Measurements from ENCODE around the gene KRTAP10-6.
"Not testable (repeated sequence)": the region's sequence is repeated elsewhere in the genome, so short reads cannot be mapped to it uniquely, and the experiment has no call there.

KRTAP10-6 gene

DNA sequence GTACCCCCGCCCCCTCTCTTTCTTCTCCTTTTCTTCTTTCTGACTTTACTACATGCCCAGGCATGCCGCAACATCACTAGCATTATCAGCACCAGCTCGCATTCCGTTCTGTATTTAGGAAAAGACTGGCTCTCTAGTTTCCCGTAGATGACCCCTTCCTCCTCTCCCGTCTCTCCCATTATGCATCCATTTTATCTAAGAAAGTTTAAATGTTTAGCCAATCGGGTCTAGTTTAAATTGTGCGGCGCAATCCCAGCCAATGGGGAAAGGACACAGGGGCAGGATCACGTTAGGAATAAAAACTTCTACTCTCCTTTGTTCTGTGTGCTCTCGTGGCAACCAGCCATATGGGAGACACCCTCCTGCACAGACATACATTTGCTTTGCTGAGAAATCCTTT, 5.8 kb upstream of the KRTAP10-6 start:
- no peak for DNase-seq

- DNase-seq, result no peak
Measured at GRCh38 chr21:44596068-44596725, 3.9 kb upstream of the KRTAP10-6 start.

GRCh38 chr21:44595524-44595923, 3.2 kb upstream of the KRTAP10-6 start:
- no peak for DNase-seq

DNA sequence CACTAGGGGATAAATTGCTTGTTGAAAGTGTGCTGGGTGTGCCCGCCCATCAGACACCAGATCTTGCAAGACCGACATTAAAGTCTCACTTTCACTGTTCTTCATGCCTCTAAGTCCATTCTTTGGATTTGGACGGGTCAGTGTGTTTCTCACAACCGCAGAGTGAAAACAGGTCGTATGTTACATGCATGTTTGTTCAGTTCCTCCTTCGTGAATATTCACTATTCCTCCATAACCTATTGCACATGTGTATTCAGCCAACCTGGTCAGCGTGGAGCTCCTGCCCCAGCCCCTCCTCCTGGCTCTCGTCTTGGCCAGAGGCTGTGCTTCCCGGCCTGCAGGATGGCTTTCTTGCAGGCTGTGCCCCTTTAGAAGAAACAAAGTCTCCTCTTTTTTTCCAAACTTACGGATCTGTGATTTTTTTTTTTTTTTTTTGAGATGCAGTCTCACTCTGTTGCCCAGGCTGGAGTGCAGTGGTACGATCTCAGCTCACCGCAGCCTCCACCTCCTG, 2.2 kb upstream of the KRTAP10-6 start:
- DNase-seq, result no peak

DNA sequence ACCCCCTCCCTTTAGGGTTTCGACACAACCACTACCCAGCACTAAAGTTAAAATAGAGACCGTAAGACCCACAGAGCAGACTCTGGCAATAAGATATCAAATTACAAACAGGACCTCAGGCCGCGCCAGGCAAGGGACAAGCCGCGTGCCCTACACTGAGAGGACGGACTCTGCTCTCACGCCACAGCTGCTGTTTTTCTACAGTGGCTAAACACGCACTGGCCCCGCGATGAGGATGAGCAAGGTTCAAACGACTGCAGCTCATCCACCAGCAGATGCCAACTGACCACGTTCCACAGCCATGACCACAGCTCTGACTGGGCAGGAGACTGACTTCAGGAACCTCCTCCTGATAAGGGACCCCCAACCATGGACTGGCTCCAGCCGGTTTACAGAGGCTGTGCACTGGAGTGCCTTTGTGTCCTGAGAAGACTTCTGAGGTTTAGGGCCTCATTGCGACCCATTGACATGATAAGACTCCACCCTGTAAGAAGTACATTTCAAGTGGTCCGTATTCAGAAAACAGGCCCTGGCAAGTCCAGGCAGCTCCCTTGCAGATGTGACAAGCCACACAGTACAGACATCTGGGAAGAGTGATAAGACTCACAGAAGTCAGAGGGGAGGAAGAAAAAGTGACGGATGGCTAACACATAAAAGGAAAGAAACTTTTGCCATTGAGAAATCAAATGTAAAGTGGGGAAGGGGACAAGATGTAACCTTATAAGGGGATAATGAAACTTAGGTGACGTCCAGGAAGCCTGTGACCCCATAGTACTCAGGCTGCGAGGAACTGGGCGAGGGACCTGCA, 1.5 kb upstream of the KRTAP10-6 start:
- DNase-seq, result peak; percentile 36

- DNase-seq, result not testable (repeated sequence)
Measured at GRCh38 chr21:44591801-44592130, 539 bp downstream of the KRTAP10-6 start.

- DNase-seq, result not testable (repeated sequence)
Measured at GRCh38 chr21:44590897-44591800, 1.2 kb downstream of the KRTAP10-6 start.

- DNase-seq, result no peak
Measured at GRCh38 chr21:44590311-44590721, 2.0 kb downstream of the KRTAP10-6 start.

GRCh38 chr21:44589586-44590305, 2.6 kb downstream of the KRTAP10-6 start:
- no peak for DNase-seq

DNA sequence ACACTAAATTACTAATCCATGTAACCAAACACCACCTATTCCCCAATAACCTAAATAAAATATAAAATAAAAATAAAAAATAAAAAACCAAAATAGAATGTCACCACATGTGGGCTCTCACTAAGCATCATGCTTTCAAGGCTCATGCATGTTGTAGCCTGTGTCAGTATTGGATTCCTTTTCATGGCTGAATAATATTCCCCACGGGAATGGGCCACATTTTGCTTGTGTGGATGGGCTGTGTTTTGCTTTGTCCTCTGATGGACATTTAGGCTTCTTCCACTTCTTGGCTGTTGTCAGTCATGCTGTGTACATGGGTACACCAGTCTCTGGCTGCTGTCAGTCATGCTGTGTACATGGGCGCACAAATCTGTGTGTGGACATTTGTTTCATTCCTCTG, 3.2 kb downstream of the KRTAP10-6 start:
- DNase-seq, result no peak

DNA sequence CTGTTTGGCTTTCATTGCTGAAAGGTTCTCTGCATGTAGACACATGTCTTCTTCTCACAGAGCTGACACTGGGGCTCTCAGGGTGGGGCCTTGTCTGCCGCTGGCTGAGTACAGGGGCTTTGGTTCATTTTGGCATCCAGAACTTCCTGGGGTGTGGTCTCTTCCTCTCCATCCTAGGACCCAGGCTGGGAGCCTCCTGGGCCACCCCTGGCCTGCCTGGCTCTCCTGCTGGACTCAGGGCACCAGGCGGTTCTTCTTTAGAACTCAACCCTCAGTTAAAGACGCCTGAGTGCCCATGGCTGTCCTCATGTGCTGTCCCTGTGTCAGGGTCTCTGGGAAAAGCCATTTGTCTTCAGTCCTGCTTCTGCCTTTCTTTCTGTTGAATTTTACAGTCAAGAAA, 6.4 kb downstream of the KRTAP10-6 start:
- DNase-seq, result no peak

DNA sequence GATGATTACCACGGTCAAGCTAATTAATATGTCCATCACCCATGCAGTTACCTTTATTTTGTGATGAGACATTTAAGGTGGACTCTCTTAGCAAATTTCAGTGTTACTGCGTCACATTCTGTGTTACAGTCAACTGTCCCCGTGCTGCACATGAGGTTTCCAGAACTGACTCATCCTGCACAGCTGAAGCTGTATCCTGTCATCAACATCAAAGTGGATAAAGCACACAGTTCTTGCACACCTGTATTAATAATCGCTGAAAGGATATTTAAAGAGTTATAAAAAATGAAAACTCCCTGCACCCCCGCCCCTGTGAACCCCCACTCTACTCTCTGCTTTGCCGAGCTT, 8.5 kb downstream of the KRTAP10-6 start:
- DNase-seq, result no peak

DNA sequence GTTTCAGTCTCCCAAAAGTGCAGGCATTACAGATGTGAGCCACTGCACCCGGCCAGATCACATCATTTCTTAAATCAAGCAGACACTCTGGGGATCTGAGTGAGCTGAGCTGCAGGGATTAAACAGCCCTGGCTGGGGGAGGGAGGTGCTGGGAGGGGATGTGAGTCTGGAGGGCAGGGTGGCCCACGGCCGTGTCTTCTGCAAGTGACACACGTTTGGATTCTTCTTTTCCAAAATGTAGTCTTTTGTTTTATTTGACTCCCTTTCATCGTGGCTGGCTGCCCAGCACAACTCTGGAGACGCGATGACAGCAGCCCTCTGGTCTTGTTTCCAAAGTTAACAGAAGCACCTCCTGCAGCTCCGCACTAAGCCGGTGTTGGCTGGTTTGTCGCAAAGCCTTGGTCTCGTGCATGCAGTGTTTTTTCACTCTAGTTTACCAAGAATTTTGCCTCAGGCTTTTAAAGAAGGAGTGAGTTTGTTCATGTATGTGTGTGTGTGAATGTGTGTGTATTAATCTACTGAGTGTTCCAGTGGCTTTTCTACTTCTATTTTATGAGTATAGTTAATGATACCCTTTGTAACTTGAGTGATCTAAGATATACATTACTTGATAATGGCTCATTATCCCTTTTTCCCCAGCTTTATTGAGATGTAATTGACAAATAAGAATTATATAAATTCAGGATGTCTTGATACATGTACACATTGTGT, 9.1 kb downstream of the KRTAP10-6 start:
- peak; percentile 44 for DNase-seq

DNA sequence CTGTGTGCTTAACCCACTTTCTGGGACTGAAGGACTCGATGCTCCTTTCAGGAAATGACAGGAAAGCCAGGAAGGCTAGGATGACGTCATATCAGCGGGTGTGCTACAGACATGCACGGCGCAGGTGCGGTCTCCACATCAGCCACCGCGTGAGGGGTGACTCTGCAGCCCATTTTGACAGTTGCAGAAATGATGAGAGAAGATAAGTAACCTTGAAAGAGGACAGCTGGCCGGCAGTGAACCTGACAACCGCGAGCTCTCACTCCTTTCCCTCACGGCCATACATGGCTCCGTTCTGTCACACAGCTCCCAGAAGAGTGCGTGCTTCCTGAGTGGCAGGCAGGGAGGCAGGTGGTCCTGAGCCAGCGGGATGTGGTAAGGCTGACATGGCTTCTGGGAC, 10.2 kb downstream of the KRTAP10-6 start:
- no peak for DNase-seq

- no peak for DNase-seq
Measured at GRCh38 chr21:44581158-44581557, 11.1 kb downstream of the KRTAP10-6 start.

- DNase-seq, result not testable (repeated sequence)
Measured at GRCh38 chr21:44580231-44580821, 12.0 kb downstream of the KRTAP10-6 start, which contains the start of gene KRTAP10-5. Gene KRTAP10-5 (minus strand): TSS chr21:44580604. CDS start chr21:44580578, 26 bp downstream.

DNA sequence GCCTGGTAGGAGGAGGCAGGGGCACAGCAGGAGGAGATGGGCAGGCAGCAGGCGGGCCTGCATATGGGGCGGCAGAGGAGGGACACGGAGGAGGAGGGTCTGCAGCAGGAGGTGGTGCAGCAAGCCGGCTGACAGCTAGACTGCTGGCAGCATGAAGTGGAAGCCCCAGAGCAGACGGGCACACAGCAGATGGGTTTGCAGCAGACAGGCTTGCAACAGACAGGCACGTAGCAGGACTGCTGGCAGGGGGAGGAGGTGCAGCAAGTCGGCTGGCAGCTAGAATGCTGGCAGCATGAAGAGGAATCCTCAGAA, 12.5 kb downstream of the KRTAP10-6 start:
- no peak for DNase-seq

DNA sequence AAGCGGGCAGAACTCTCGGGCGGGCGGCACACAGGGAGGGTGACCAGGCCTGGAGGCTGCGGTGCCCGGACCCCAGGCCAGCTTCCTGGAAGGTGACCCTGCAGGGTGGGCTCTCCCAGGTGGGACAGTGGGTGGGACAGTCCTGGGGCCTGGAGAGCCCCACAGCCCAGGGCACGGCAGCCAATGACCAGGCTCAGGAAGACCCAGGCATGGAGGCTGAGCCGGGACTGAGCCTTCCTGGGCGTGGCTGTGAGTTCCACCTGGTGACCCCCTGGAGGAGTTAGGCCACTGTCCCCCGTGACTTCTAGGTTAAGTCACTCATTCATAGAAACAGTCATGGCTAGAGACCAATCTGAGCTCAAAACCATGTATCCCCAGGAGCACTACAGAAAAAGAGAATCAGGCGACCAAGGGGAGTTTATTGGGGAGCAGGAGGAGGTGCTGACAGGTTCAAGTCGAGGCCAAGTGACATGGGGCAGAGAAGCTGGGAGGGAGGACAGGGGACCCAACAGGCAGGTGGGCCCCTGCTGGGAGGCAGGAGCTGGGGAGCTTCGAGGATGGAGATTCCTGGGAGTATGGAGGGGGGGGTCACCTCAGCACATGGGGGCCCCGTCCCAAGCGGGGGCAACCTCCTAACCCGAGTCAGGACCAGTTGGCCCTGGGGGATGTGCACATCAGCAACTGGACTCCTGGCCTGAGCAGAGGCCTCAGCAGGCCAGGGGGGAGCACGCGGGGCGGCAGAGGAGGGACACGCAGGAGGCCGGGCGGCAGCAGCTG, 13.1 kb downstream of the KRTAP10-6 start:
- DNase-seq, result no peak

DNA sequence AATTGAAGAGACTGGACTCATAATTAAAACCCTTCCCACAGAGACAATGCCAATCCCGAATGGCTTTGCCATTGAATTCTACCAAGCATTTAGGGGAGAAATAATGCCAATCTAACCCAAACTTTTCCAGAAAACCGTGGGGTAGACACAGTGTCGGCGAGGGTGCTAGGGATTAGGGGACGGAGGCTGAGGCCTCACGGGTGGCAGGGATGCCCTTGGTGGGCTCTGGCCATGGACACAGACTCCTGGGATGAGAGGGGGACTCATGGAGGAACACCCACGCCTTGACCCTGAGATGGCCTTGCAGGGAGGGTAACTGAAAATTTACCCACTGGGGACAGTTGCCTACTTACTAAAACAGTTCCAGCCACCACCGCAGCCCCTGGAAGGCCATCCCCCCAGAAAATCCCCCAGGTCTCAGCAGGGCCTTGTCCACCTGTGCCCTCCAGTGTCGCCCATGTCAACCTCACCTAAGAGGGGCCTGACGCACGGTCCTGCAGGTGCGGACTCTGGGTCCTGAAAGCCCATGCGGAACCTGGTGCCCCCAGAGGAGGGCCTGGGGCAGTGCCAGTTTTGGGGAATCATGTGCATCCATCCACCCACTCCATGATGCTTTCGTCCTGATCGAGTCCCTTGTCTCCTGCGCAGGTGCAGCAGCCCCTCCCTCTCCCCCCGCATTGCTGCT, 13.8 kb downstream of the KRTAP10-6 start:
- no peak for DNase-seq

GRCh38 chr21:44576025-44576420, 16.3 kb downstream of the KRTAP10-6 start:
- DNase-seq, result no peak
